Measurements from ENCODE around the gene NFIB. TPM values are rescaled to one million over a fixed set of nuclear protein-coding genes. Genes with fewer than 3 reads are reported as not detected.

NFIB gene
- polyA plus RNA-seq, 1 of the 3 experiments (the other 2 are of a cell fraction) = 9.2 TPM

DNA sequence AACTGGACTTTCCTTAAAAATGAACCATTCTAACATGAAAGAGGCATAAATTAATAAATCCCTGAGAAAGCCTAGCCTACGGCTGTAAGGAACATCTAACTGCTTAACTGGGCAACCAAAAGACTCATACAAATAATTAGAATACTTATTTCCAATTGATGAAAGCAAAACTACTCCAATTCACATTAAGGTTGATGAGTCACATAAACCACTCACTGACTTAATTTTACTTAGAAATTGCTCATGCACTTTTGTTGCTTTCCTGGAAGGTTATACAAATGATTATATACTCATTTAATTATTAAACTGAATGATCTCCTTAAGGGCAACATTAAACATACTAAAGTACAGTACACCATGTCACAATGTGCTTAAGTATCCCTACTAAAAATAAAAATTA, 101.9 kb downstream of the NFIB start:
- peaks cover 80% of the 10 kb centered on the region for H3K79me2 ChIP-seq (ENCODE audit: insufficient read depth)
- no peaks in the 10 kb centered on the region for H3K9me2 ChIP-seq
- no peaks in the 10 kb centered on the region; the same call in 1 of the 2 replicates for H4K20me1 ChIP-seq (ENCODE audit: insufficient read depth)
- no peaks in the 10 kb centered on the region for H3K9me3 ChIP-seq
- peak overlapping the region; percentile 27 to 60 for H3K27ac ChIP-seq (ENCODE audit: low read depth in 2 of 2, low read length in 1 of 2)
- TF ChIP-seq FOSL2 (IDR thresholded peaks at IDR 0.05; ENCODE audit: borderline replicate concordance, low read depth) (peak; percentile 53; the same call in 1 of the 2 replicates), USF2 (IDR thresholded peaks at IDR 0.05; ENCODE audit: borderline replicate concordance, low read depth, low read length) (no peak), ELF1 (IDR thresholded peaks at IDR 0.05) (no peak), MEF2A (IDR thresholded peaks at IDR 0.05; ENCODE audit: borderline replicate concordance, low read depth) (no peak), FOXJ3 (CRISPR knock-in tag; IDR thresholded peaks at IDR 0.05) (no peak), JUND (IDR thresholded peaks at IDR 0.05) (no peak)
- TF ChIP-seq, protein P1, sequence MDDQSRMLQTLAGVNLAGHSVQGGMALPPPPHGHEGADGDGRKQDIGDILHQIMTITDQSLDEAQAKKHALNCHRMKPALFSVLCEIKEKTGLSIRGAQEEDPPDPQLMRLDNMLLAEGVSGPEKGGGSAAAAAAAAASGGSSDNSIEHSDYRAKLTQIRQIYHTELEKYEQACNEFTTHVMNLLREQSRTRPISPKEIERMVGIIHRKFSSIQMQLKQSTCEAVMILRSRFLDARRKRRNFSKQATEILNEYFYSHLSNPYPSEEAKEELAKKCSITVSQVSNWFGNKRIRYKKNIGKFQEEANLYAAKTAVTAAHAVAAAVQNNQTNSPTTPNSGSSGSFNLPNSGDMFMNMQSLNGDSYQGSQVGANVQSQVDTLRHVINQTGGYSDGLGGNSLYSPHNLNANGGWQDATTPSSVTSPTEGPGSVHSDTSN (IDR thresholded peaks at IDR 0.05) = no peak
- TF ChIP-seq, protein P2, sequence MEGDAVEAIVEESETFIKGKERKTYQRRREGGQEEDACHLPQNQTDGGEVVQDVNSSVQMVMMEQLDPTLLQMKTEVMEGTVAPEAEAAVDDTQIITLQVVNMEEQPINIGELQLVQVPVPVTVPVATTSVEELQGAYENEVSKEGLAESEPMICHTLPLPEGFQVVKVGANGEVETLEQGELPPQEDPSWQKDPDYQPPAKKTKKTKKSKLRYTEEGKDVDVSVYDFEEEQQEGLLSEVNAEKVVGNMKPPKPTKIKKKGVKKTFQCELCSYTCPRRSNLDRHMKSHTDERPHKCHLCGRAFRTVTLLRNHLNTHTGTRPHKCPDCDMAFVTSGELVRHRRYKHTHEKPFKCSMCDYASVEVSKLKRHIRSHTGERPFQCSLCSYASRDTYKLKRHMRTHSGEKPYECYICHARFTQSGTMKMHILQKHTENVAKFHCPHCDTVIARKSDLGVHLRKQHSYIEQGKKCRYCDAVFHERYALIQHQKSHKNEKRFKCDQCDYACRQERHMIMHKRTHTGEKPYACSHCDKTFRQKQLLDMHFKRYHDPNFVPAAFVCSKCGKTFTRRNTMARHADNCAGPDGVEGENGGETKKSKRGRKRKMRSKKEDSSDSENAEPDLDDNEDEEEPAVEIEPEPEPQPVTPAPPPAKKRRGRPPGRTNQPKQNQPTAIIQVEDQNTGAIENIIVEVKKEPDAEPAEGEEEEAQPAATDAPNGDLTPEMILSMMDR (IDR thresholded peaks at IDR 0.05) = no peak
- CTCF ChIA-PET = no interaction called here
- H3K4me2 ChIP-seq = peak overlapping the region; percentile 27; the same call in 1 of the 2 replicates
- H3F3A ChIP-seq (replicated peaks; ENCODE audit: insufficient read depth) = peaks cover 21% of the 10 kb centered on the region
- no peak overlapping the region for H3K4me3 ChIP-seq (ENCODE audit: low read depth in 2 of 2, low read length in 1 of 2)
- no peaks in the 10 kb centered on the region for H3K36me3 ChIP-seq (replicated peaks in 1 of 2; ENCODE audit: control insufficient read depth in 1 of 2, insufficient read depth in 2 of 2, low read length in 1 of 2)
- POLR2A ChIA-PET = no interaction called here
- H2AFZ ChIP-seq (ENCODE audit: low read depth) = no peak overlapping the region
- peaks cover 37 to 40% of the 10 kb centered on the region in 2 experiments for H3K4me1 ChIP-seq (ENCODE audit: control insufficient read depth in 1 of 2, insufficient read depth in 2 of 2, low read depth in 1 of 2, low read length in 1 of 2)
- H3K27me3 ChIP-seq (ENCODE audit: insufficient read depth) = no peaks in the 10 kb centered on the region
- 30% methylated on average over 1 of the region's 1 CpG for WGBS (ENCODE audit: low lambda C conversion rate)
- no peak for DNase-seq
- H3K9ac ChIP-seq = no peak overlapping the region

DNA sequence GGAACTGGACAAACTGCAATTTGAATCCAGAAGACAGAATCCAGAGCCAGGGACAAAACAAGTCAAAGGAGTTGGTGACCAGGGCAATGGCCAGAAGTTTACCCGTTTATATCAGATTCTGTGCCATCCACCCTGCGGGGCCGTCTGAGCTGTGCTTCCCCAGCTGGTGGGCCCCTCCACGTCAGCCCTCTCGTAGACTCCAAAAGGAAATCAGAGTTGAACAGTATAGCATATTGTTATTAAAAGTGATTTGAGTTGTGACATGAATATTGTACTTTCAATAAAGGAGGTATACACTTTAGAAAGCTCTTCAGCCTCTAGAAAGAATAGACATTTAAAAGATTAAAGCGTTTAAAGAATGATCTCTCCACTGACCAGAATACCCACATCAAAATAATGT, 102.4 kb downstream of the NFIB start:
- peak overlapping the region; percentile 27; the same call in 1 of the 2 replicates for H3K4me2 ChIP-seq
- POLR2A ChIA-PET = no interaction called here
- TF ChIP-seq RXRA (IDR thresholded peaks at IDR 0.05; ENCODE audit: borderline replicate concordance, low read depth) (no peak), EP300 (IDR thresholded peaks at IDR 0.05; ENCODE audit: borderline replicate concordance in 1 of 2, low read depth in 1 of 2, low read length in 1 of 2) (0 out of 4 replicates have a peak, but pooled peaks of 1 of the 2 experiments have one; percentile 10)
- TF ChIP-seq, protein P3, sequence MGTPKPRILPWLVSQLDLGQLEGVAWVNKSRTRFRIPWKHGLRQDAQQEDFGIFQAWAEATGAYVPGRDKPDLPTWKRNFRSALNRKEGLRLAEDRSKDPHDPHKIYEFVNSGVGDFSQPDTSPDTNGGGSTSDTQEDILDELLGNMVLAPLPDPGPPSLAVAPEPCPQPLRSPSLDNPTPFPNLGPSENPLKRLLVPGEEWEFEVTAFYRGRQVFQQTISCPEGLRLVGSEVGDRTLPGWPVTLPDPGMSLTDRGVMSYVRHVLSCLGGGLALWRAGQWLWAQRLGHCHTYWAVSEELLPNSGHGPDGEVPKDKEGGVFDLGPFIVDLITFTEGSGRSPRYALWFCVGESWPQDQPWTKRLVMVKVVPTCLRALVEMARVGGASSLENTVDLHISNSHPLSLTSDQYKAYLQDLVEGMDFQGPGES (IDR thresholded peaks at IDR 0.05; ENCODE audit: low read depth, low read length) = no peak
- H3K4me3 ChIP-seq (ENCODE audit: low read depth in 2 of 2, low read length in 1 of 2) = no peak overlapping the region
- H4K20me1 ChIP-seq (ENCODE audit: insufficient read depth) = no peaks in the 10 kb centered on the region; the same call in 1 of the 2 replicates
- no peaks in the 10 kb centered on the region for H3K9me3 ChIP-seq
- H2AFZ ChIP-seq (ENCODE audit: low read depth) = no peak overlapping the region
- H3K27me3 ChIP-seq (ENCODE audit: insufficient read depth) = no peaks in the 10 kb centered on the region
- H3K9ac ChIP-seq = no peak overlapping the region
- H3K9me2 ChIP-seq = no peaks in the 10 kb centered on the region
- DNase-seq = peak; percentile 25
- 64% methylated on average over 6 of the region's 6 CpGs for WGBS (ENCODE audit: low lambda C conversion rate)
- H3K4me1 ChIP-seq (ENCODE audit: control insufficient read depth in 1 of 2, insufficient read depth in 2 of 2, low read depth in 1 of 2, low read length in 1 of 2) = peaks cover 35 to 36% of the 10 kb centered on the region in 2 experiments
- CTCF ChIA-PET = interaction anchor here (0.7 kb wide), 1 partner anchor 9 kb away, joined by 3 read pairs; no protein-coding TSS in a partner anchor
- peaks cover 17% of the 10 kb centered on the region for H3F3A ChIP-seq (replicated peaks; ENCODE audit: insufficient read depth)
- peak overlapping the region; percentile 27 to 60 for H3K27ac ChIP-seq (ENCODE audit: low read depth in 2 of 2, low read length in 1 of 2)
- H3K79me2 ChIP-seq (ENCODE audit: insufficient read depth) = peaks cover 80% of the 10 kb centered on the region
- H3K36me3 ChIP-seq (replicated peaks in 1 of 2; ENCODE audit: control insufficient read depth in 1 of 2, insufficient read depth in 2 of 2, low read length in 1 of 2) = no peaks in the 10 kb centered on the region

Data from SK-N-SH (cell line).